Thyroid gland (tissue), 4 donors: ENCODE measurements around the gene ST6GALNAC6. TPM values are rescaled to one million over a fixed set of nuclear protein-coding genes. Genes with fewer than 3 reads are reported as not detected.

Source experiments
- DNase-seq, 2 donors: peaks; one replicate each; pipeline ENCODE4 v3.0.0-alpha.2; 2019
- H3K27ac ChIP-seq, 3 donors: fragments of 200-600 bp; sonication (generic); 1 replicate in 2 of 3; 2 replicates in 1 of 3; pipeline ENCODE4 v1.5.1; 2016 to 2019; ENCODE audit warnings: mild to moderate bottlenecking in 1 of 3, moderate library complexity in 1 of 3
- H3K27me3 ChIP-seq: fragments of 200-600 bp; sonication (generic); one replicate; pipeline ENCODE4 v1.5.1; 2019
- H3K36me3 ChIP-seq, 2 donors: fragments of 200-600 bp; sonication (generic); one replicate each; pipeline ENCODE4 v1.5.1; 2016 to 2019
- H3K4me1 ChIP-seq, 2 donors: fragments of 200-600 bp; sonication (generic); one replicate each; pipeline ENCODE4 v1.5.1; 2017 to 2019
- H3K4me3 ChIP-seq, 3 donors: fragments of 200-600 bp; sonication (generic); replicated peaks in 1 of 3; 1 replicate in 2 of 3; 2 replicates in 1 of 3; pipeline ENCODE4 v1.5.1; 2016; ENCODE audit warnings: mild to moderate bottlenecking in 1 of 3
- H3K9me3 ChIP-seq: fragments of 200-600 bp; sonication (generic); one replicate; pipeline ENCODE4 v1.5.1; 2017
- POLR2A ChIP-seq, 2 donors: fragments of 450-650 bp; IDR thresholded peaks; one replicate each; pipeline ENCODE4 v1.6.1; 2017; ENCODE audit warnings: antibody characterized with exemption in 2 of 2, mild to moderate bottlenecking in 2 of 2, moderate library complexity in 1 of 2
- WGBS, 2 donors: methylation state at CpG; one replicate each; pipeline ENCODE4 v1.1.5; 2017; 5-methylcytosine and 5-hydroxymethylcytosine counted together
- intact Hi-C: fragments of 100-400 bp; cut with DNase I; formaldehyde crosslinking; loops from one replicate; pipeline ENCODE4 v1.15.1; 2023
- total RNA-seq, 4 donors: library from RNA; depleted of rRNA; stranded (reverse); fragments of >200 nt; gene quantifications; one replicate each; pipeline ENCODE4 v1.2.3, GENCODE V29; 2016
- TF ChIP-seq, protein P1 (sequence below), 6 experiments: fragments of 200-600 bp in 3 of 6; fragments of 450-650 bp in 3 of 6; sonication (generic) in 3 of 6; IDR thresholded peaks; one replicate each; pipeline ENCODE4 v1.5.1; 2016 to 2019; ENCODE audit warnings: antibody characterized with exemption in 6 of 6, mild to moderate bottlenecking in 2 of 6, inconsistent platforms in 1 of 6, moderate library complexity in 1 of 6

Gene ST6GALNAC6
- total RNA-seq, 4 donors from 2014 or later = 39.2 to 124 (median 50.8) TPM

GRCh38 chr9:127895811-127896210 lies 3.6 kb downstream of the ST6GALNAC6 start:
- no peak overlapping the region for H3K4me3 ChIP-seq
- no peaks in the 10 kb centered on the region for H3K27me3 ChIP-seq
- TF ChIP-seq, protein P1, sequence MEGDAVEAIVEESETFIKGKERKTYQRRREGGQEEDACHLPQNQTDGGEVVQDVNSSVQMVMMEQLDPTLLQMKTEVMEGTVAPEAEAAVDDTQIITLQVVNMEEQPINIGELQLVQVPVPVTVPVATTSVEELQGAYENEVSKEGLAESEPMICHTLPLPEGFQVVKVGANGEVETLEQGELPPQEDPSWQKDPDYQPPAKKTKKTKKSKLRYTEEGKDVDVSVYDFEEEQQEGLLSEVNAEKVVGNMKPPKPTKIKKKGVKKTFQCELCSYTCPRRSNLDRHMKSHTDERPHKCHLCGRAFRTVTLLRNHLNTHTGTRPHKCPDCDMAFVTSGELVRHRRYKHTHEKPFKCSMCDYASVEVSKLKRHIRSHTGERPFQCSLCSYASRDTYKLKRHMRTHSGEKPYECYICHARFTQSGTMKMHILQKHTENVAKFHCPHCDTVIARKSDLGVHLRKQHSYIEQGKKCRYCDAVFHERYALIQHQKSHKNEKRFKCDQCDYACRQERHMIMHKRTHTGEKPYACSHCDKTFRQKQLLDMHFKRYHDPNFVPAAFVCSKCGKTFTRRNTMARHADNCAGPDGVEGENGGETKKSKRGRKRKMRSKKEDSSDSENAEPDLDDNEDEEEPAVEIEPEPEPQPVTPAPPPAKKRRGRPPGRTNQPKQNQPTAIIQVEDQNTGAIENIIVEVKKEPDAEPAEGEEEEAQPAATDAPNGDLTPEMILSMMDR (IDR thresholded peaks at IDR 0.05) = no peak
- no peak for TF ChIP-seq POLR2A (IDR thresholded peaks at IDR 0.05)
- H3K27ac ChIP-seq = no peak overlapping the region
- H3K36me3 ChIP-seq = peaks cover 27 to 37% of the 10 kb centered on the region in 2 donors
- 91 to 98% methylated on average over 8 of the region's 8 CpGs for WGBS, 2 donors
- H3K4me1 ChIP-seq = peaks cover 16 to 20% of the 10 kb centered on the region in 2 donors
- no peaks in the 10 kb centered on the region for H3K9me3 ChIP-seq
- intact Hi-C loops = no loop called here
- no peak for DNase-seq

DNA sequence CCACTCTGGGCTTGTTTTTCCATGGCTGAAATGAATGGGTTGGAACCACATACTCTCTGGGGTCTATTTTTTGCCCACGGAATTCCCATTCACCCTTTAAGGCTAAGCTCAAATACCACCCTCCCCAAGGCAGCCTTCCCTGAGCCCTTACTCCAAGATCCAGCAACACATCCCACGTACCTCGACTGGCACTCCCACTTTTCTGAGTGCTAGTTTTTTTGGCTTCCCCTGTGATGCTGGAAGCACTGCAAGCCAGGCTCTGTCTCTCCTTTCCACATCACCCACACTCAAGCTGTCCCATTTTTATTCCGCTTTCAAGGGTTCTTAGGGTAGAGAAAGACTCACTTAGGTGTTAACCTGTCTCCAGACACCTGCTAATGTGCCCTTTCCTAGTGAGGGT lies 6.0 kb downstream of the ST6GALNAC6 start:
- Histone ChIP-seq H3K4me3 (no peak overlapping the region), H3K27ac (no peak overlapping the region), H3K9me3 (no peaks in the 10 kb centered on the region), H3K27me3 (no peaks in the 10 kb centered on the region), H3K36me3 (peaks cover 35 to 42% of the 10 kb centered on the region in 2 donors), H3K4me1 (peaks cover 7 to 11% of the 10 kb centered on the region in 2 donors)
- intact Hi-C loops = no loop called here
- TF ChIP-seq, protein P1 (IDR thresholded peaks at IDR 0.05) = no peak
- TF ChIP-seq POLR2A (IDR thresholded peaks at IDR 0.05) = no peak
- DNase-seq = no peak
- WGBS, 2 donors = 91 to 98% methylated on average over 4 of the region's 4 CpGs

GRCh38 chr9:127892831-127893230 lies 6.6 kb downstream of the ST6GALNAC6 start:
- Histone ChIP-seq H3K9me3 (no peaks in the 10 kb centered on the region), H3K36me3 (peaks cover 35 to 42% of the 10 kb centered on the region in 2 donors), H3K4me1 (peaks cover 5 to 13% of the 10 kb centered on the region in 2 donors), H3K27me3 (no peaks in the 10 kb centered on the region), H3K27ac (no peak overlapping the region), H3K4me3 (no peak overlapping the region)
- TF ChIP-seq POLR2A (IDR thresholded peaks at IDR 0.05) = no peak
- TF ChIP-seq, protein P1 (IDR thresholded peaks at IDR 0.05) = no peak
- DNase-seq = no peak
- intact Hi-C loops = no loop called here
- 88 to 89% methylated on average over 6 of the region's 6 CpGs for whole genome bisulfite sequencing, 2 donors

DNA sequence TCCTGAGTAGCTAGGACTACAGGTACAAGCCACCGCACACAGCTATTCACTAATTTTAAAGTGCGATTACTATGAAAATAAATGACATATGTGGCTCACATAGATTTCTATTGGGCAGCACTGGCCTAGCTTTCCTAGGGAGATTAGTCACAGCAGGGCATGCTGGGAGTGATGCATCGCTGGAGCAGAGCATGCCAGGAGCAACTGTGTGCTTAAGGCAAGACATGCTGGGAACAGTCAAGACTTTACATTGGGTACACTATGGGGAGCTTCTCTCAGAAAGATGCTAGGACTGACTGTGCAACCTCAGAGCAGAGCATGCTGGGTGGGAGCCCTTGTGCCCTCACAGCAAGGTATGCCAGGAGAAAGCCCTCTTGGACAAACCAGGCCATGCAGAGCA lies 9.3 kb downstream of the ST6GALNAC6 start:
- DNase-seq = no peak
- Histone ChIP-seq H3K4me1 (peaks cover 0 to 10% of the 10 kb centered on the region in 2 donors), H3K36me3 (peaks cover 37 to 42% of the 10 kb centered on the region in 2 donors), H3K27ac (no peak overlapping the region), H3K27me3 (no peaks in the 10 kb centered on the region), H3K9me3 (no peaks in the 10 kb centered on the region), H3K4me3 (no peak overlapping the region)
- WGBS, 2 donors = 94 to 97% methylated on average over 3 of the region's 3 CpGs
- no peak for TF ChIP-seq POLR2A (IDR thresholded peaks at IDR 0.05)
- TF ChIP-seq, protein P1 (IDR thresholded peaks at IDR 0.05) = no peak
- intact Hi-C loops = no loop called here

DNA sequence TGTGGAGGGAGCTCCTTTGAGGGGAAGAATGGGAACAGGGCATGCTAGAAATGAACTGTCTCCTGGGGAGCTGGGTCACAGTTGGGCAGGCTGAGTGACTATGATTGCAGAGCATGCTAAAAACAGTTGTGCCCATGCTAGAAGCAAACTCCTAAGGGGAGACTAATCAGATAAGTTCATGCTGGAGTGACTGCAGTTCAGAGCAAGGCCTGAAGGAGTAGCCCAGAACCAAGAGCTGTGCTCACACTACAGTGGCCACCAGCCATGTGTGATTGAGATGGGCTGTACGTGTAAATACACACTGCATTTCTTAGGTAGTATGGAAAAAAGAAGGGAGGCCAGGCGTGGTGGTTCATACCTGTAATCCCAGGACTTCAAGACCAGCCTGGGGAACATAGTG lies 11.6 kb downstream of the ST6GALNAC6 start:
- TF ChIP-seq, protein P1 (IDR thresholded peaks at IDR 0.05) = peak in 3 of 6 experiments; percentile 34 to 54 (median 43)
- no peak for TF ChIP-seq POLR2A (IDR thresholded peaks at IDR 0.05)
- H3K4me1 ChIP-seq = peaks cover 0 to 22% of the 10 kb centered on the region in 2 donors
- H3K4me3 ChIP-seq = no peak overlapping the region
- H3K9me3 ChIP-seq = no peaks in the 10 kb centered on the region
- no peaks in the 10 kb centered on the region for H3K27me3 ChIP-seq
- WGBS, 2 donors = 57 to 75% methylated on average over 2 of the region's 2 CpGs
- H3K27ac ChIP-seq = no peak overlapping the region
- peak; percentile 45 to 46 for DNase-seq
- intact Hi-C loops = no loop called here
- H3K36me3 ChIP-seq = peaks cover 17 to 22% of the 10 kb centered on the region in 2 donors
